ENCODE data around the gene AAK1.

The AAK1 gene

GRCh38 chr2:69493268-69493667 lies 150.3 kb downstream of the AAK1 start:
- peak in 40 of 51 donors; percentile 4 to 72 (median 30) for DNase-seq

- DNase-seq = no peak
Measured at GRCh38 chr2:69491864-69492263, 151.7 kb downstream of the AAK1 start.

GRCh38 chr2:69490486-69490885 lies 153.1 kb downstream of the AAK1 start:
- no peak for DNase-seq

- no peak for DNase-seq
Measured at GRCh38 chr2:69489793-69490192, 153.7 kb downstream of the AAK1 start.

GRCh38 chr2:69483696-69484095 lies 159.8 kb downstream of the AAK1 start:
- no peak for DNase-seq

- no peak for DNase-seq
Measured at GRCh38 chr2:69483024-69483423, 160.5 kb downstream of the AAK1 start.

- DNase-seq = no peak
Measured at GRCh38 chr2:69482471-69482870, 161.1 kb downstream of the AAK1 start.

GRCh38 chr2:69481421-69481820 lies 162.1 kb downstream of the AAK1 start:
- DNase-seq = no peak

GRCh38 chr2:69477627-69478026 lies 165.9 kb downstream of the AAK1 start:
- no peak for DNase-seq

- DNase-seq = no peak
Measured at GRCh38 chr2:69474688-69475087, 168.9 kb downstream of the AAK1 start.

- no peak for DNase-seq
Measured at GRCh38 chr2:69471793-69472192, 171.7 kb downstream of the AAK1 start.

- no peak for DNase-seq
Measured at GRCh38 chr2:69470911-69471310, 172.6 kb downstream of the AAK1 start.

GRCh38 chr2:69469784-69470183 lies 173.8 kb downstream of the AAK1 start:
- no peak for DNase-seq

- no peak for DNase-seq
Measured at GRCh38 chr2:69469375-69469774, 174.2 kb downstream of the AAK1 start.

- peak in 1 of 51 donors; percentile 39 for DNase-seq
Measured at GRCh38 chr2:69466728-69467127, 176.8 kb downstream of the AAK1 start.

GRCh38 chr2:69465513-69466456 lies 177.8 kb downstream of the AAK1 start:
- no peak for DNase-seq

- DNase-seq = peak in 1 of 51 donors; percentile 15
Measured at GRCh38 chr2:69464575-69464974, 179.0 kb downstream of the AAK1 start.

GRCh38 chr2:69462780-69463179 lies 180.8 kb downstream of the AAK1 start:
- no peak for DNase-seq

- no peak for DNase-seq
Measured at GRCh38 chr2:69461404-69461803, 182.1 kb downstream of the AAK1 start.

- no peak for DNase-seq
Measured at GRCh38 chr2:69459936-69460335, 183.6 kb downstream of the AAK1 start.

GRCh38 chr2:69456950-69457445 lies 186.5 kb downstream of the AAK1 start:
- DNase-seq = no peak

GRCh38 chr2:69456154-69456553 lies 187.4 kb downstream of the AAK1 start:
- no peak for DNase-seq

- no peak for DNase-seq
Measured at GRCh38 chr2:69454976-69455375, 188.6 kb downstream of the AAK1 start.
